ENCODE measurements around the gene ADGRD1.

DNA sequence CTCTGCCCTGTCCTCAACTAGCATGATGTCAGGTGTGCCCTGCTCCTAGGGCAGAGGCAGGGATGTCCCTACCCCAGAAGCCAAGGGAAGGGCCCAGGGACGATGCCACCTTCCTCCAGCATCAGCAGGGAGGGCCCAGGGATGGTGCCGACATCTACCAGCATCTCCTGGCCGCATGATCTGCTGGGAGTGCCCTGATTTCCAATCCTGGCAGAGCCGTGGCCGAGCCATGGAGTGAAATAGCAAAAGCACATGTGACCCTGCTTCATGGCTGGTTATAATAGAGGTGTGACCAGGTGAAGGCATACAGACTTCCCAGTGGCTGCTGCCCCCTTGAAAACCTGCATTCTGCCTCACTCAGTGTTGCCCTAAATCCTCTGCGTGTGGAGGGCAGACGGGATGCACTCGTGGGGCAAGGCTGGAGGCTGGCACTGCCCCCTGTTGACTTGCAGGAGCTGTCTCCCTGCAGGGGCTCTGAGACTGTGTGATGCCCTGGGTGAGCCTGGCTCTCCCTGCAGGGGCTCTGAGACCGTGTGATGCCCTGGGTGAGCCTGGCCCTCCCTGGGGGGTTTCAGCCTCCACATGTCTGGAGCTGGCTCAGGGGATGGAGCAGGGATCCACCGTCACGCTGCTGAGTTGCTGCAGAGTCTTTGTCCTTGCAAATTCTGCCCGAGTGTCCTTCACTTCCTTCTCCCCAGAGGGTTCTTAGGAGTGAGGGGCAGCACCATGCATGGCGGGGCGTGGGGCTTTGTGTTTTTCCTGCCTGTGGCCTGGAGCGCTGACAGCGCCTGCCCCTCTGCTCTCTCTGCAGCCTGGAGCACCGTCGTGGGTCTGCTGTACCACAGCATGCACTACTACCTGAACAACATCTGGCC is 51.7 kb downstream of the ADGRD1 start:
- TF ChIP-seq POLR2A (IDR thresholded peaks at IDR 0.05) = no peak
- no peak for TF ChIP-seq EP300 (IDR thresholded peaks at IDR 0.05; ENCODE audit: low read depth)
